IPS-15b (cell line): ENCODE measurements around the gene MAPRE2.

ENCODE experiments used
- H3K27me3 ChIP-seq: one replicate; pipeline ENCODE4 v1.6.1; 2013; ENCODE audit warnings: low read length; ENCODE audit not compliant: control insufficient read depth, insufficient read depth
- H3K36me3 ChIP-seq: one replicate; pipeline ENCODE4 v1.6.1; 2013; ENCODE audit warnings: low read length; ENCODE audit not compliant: control insufficient read depth, insufficient read depth
- H3K4me1 ChIP-seq: one replicate; pipeline ENCODE4 v1.6.1; 2013; ENCODE audit warnings: mild to moderate bottlenecking, low read length; ENCODE audit not compliant: control insufficient read depth, insufficient read depth
- H3K4me3 ChIP-seq: one replicate; pipeline ENCODE4 v1.5.1; 2013; ENCODE audit warnings: low read depth, low read length
- H3K9ac ChIP-seq: one replicate; pipeline ENCODE4 v1.6.1; 2013; ENCODE audit warnings: low read depth, mild to moderate bottlenecking, low read length
- H3K9me3 ChIP-seq: one replicate; pipeline ENCODE4 v1.6.1; 2013; ENCODE audit warnings: mild to moderate bottlenecking, low read length; ENCODE audit not compliant: control insufficient read depth, insufficient read depth

MAPRE2 gene

GRCh38 chr18:35022426-35023001 lies 18.7 kb upstream of the MAPRE2 start:
- Histone ChIP-seq H3K4me3 (no peak overlapping the region), H3K9me3 (no peaks in the 10 kb centered on the region), H3K4me1 (peaks cover 5% of the 10 kb centered on the region), H3K27me3 (no peaks in the 10 kb centered on the region), H3K36me3 (no peaks in the 10 kb centered on the region), H3K9ac (no peak overlapping the region)

- peaks cover 5% of the 10 kb centered on the region for H3K4me1 ChIP-seq
- no peak overlapping the region for H3K4me3 ChIP-seq
- H3K9ac ChIP-seq, result no peak overlapping the region
- H3K27me3 ChIP-seq, result no peaks in the 10 kb centered on the region
- H3K9me3 ChIP-seq, result no peaks in the 10 kb centered on the region
- no peaks in the 10 kb centered on the region for H3K36me3 ChIP-seq
Observed at GRCh38 chr18:35024196-35024595, 17.0 kb upstream of the MAPRE2 start.

- peaks cover 5% of the 10 kb centered on the region for H3K4me1 ChIP-seq
- no peak overlapping the region for H3K9ac ChIP-seq
- H3K4me3 ChIP-seq, result no peak overlapping the region
- no peaks in the 10 kb centered on the region for H3K9me3 ChIP-seq
- no peaks in the 10 kb centered on the region for H3K27me3 ChIP-seq
- no peaks in the 10 kb centered on the region for H3K36me3 ChIP-seq
Observed at GRCh38 chr18:35024965-35025364, 16.2 kb upstream of the MAPRE2 start.

GRCh38 chr18:35026407-35027061 lies 14.7 kb upstream of the MAPRE2 start:
- Histone ChIP-seq H3K4me3 (no peak overlapping the region), H3K27me3 (no peaks in the 10 kb centered on the region), H3K9me3 (no peaks in the 10 kb centered on the region), H3K36me3 (no peaks in the 10 kb centered on the region), H3K4me1 (peaks cover 5% of the 10 kb centered on the region), H3K9ac (no peak overlapping the region)

- H3K27me3 ChIP-seq, result no peaks in the 10 kb centered on the region
- H3K9ac ChIP-seq, result no peak overlapping the region
- no peaks in the 10 kb centered on the region for H3K36me3 ChIP-seq
- peaks cover 5% of the 10 kb centered on the region for H3K4me1 ChIP-seq
- H3K9me3 ChIP-seq, result no peaks in the 10 kb centered on the region
- no peak overlapping the region for H3K4me3 ChIP-seq
Observed at GRCh38 chr18:35027206-35027605, 14.0 kb upstream of the MAPRE2 start.

- no peaks in the 10 kb centered on the region for H3K36me3 ChIP-seq
- no peaks in the 10 kb centered on the region for H3K9me3 ChIP-seq
- H3K4me3 ChIP-seq, result no peak overlapping the region
- H3K27me3 ChIP-seq, result no peaks in the 10 kb centered on the region
- no peak overlapping the region for H3K9ac ChIP-seq
- peaks cover 5% of the 10 kb centered on the region for H3K4me1 ChIP-seq
Observed at GRCh38 chr18:35028536-35028935, 12.7 kb upstream of the MAPRE2 start.

- H3K4me3 ChIP-seq, result no peak overlapping the region
Observed at GRCh38 chr18:35029103-35029502, 12.1 kb upstream of the MAPRE2 start.

GRCh38 chr18:35029770-35030169 lies 11.4 kb upstream of the MAPRE2 start:
- Histone ChIP-seq H3K9me3 (no peaks in the 10 kb centered on the region), H3K9ac (no peak overlapping the region), H3K4me3 (no peak overlapping the region)

More at GRCh38 chr18:35029103-35029502, 12.1 kb upstream of the MAPRE2 start:
- Histone ChIP-seq H3K27me3 (no peaks in the 10 kb centered on the region), H3K36me3 (no peaks in the 10 kb centered on the region), H3K9ac (no peak overlapping the region), H3K9me3 (no peaks in the 10 kb centered on the region), H3K4me1 (peaks cover 5% of the 10 kb centered on the region)

GRCh38 chr18:35030277-35030989 lies 10.8 kb upstream of the MAPRE2 start:
- Histone ChIP-seq H3K4me3 (no peak overlapping the region), H3K27me3 (no peaks in the 10 kb centered on the region), H3K9ac (no peak overlapping the region), H3K4me1 (peaks cover 5% of the 10 kb centered on the region), H3K36me3 (no peaks in the 10 kb centered on the region), H3K9me3 (no peaks in the 10 kb centered on the region)

More at GRCh38 chr18:35029770-35030169, 11.4 kb upstream of the MAPRE2 start:
- Histone ChIP-seq H3K27me3 (no peaks in the 10 kb centered on the region), H3K4me1 (peaks cover 5% of the 10 kb centered on the region), H3K36me3 (no peaks in the 10 kb centered on the region)

- Histone ChIP-seq H3K4me1 (no peaks in the 10 kb centered on the region), H3K9ac (no peak overlapping the region)
Observed at GRCh38 chr18:35032113-35032512, 9.1 kb upstream of the MAPRE2 start.

GRCh38 chr18:35038029-35038428 lies 3.2 kb upstream of the MAPRE2 start:
- Histone ChIP-seq H3K9me3 (no peaks in the 10 kb centered on the region), H3K9ac (no peak overlapping the region), H3K4me1 (peaks cover 3% of the 10 kb centered on the region), H3K36me3 (no peaks in the 10 kb centered on the region), H3K4me3 (no peak overlapping the region), H3K27me3 (no peaks in the 10 kb centered on the region)

More at GRCh38 chr18:35032113-35032512, 9.1 kb upstream of the MAPRE2 start:
- Histone ChIP-seq H3K36me3 (no peaks in the 10 kb centered on the region), H3K9me3 (no peaks in the 10 kb centered on the region), H3K27me3 (no peaks in the 10 kb centered on the region), H3K4me3 (no peak overlapping the region)
